Thyroid gland (tissue), 4 donors: ENCODE data around the gene DMRT1. TPM values are rescaled to one million over a fixed set of nuclear protein-coding genes. Genes with fewer than 3 reads are reported as not detected.
A peak's percentile ranks its signal among the peaks of the same experiment; 100 is the strongest.

Experiments used
- DNase-seq, 2 donors: peaks; one replicate each; pipeline ENCODE4 v3.0.0-alpha.2; 2019
- H3K27ac ChIP-seq, 3 donors: fragments of 200-600 bp; sonication (generic); 1 replicate in 2 of 3; 2 replicates in 1 of 3; pipeline ENCODE4 v1.5.1; 2016 to 2019; ENCODE audit warnings: mild to moderate bottlenecking in 1 of 3, moderate library complexity in 1 of 3
- H3K27me3 ChIP-seq: fragments of 200-600 bp; sonication (generic); one replicate; pipeline ENCODE4 v1.5.1; 2019
- H3K36me3 ChIP-seq, 2 donors: fragments of 200-600 bp; sonication (generic); one replicate each; pipeline ENCODE4 v1.5.1; 2016 to 2019
- H3K4me1 ChIP-seq, 2 donors: fragments of 200-600 bp; sonication (generic); one replicate each; pipeline ENCODE4 v1.5.1; 2017 to 2019
- H3K4me3 ChIP-seq, 3 donors: fragments of 200-600 bp; sonication (generic); replicated peaks in 1 of 3; 1 replicate in 2 of 3; 2 replicates in 1 of 3; pipeline ENCODE4 v1.5.1; 2016; ENCODE audit warnings: mild to moderate bottlenecking in 1 of 3
- H3K9me3 ChIP-seq: fragments of 200-600 bp; sonication (generic); one replicate; pipeline ENCODE4 v1.5.1; 2017
- POLR2A ChIP-seq, 2 donors: fragments of 450-650 bp; IDR thresholded peaks; one replicate each; pipeline ENCODE4 v1.6.1; 2017; ENCODE audit warnings: antibody characterized with exemption in 2 of 2, mild to moderate bottlenecking in 2 of 2, moderate library complexity in 1 of 2
- WGBS, 2 donors: methylation state at CpG; one replicate each; pipeline ENCODE4 v1.1.5; 2017; 5-methylcytosine and 5-hydroxymethylcytosine counted together
- intact Hi-C: fragments of 100-400 bp; cut with DNase I; formaldehyde crosslinking; loops from one replicate; pipeline ENCODE4 v1.15.1; 2023
- total RNA-seq, 4 donors: library from RNA; depleted of rRNA; stranded (reverse); fragments of >200 nt; gene quantifications; one replicate each; pipeline ENCODE4 v1.2.3, GENCODE V29; 2016
- TF ChIP-seq, protein P1 (sequence below), 6 experiments: fragments of 200-600 bp in 3 of 6; fragments of 450-650 bp in 3 of 6; sonication (generic) in 3 of 6; IDR thresholded peaks; one replicate each; pipeline ENCODE4 v1.5.1; 2016 to 2019; ENCODE audit warnings: antibody characterized with exemption in 6 of 6, mild to moderate bottlenecking in 2 of 6, inconsistent platforms in 1 of 6, moderate library complexity in 1 of 6

The DMRT1 gene
- total RNA-seq, 4 donors from 2014 or later, result 0.33 to 2.0 (median 0.94) TPM; not detected in 1

DNA sequence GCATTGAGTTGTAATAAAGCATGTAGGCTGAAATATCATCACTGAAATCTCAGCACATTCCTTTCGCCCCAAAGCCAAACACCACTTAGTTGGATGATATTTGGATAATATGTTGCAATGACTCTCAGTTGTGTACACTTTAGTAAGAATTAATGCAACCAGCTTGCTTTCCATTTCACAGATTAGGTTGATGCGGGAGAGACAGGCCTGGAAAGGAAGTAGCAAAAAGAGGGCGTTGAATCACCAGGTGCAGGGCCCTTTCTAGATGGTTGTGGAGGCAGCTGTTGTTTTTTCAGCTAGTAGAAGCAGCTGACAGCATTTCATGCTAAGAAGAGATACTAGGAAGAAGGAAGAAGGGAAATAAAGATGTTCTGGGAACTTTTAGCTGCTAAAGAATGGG lies 165.8 kb downstream of the DMRT1 start:
- intact Hi-C loops, result loop anchor here (10.0 kb wide), 1 partner anchor 623 kb away; no protein-coding TSS in a partner anchor
- WGBS, 2 donors, result 86 to 90% methylated on average over 3 of the region's 3 CpGs
- no peaks in the 10 kb centered on the region for H3K27me3 ChIP-seq

DNA sequence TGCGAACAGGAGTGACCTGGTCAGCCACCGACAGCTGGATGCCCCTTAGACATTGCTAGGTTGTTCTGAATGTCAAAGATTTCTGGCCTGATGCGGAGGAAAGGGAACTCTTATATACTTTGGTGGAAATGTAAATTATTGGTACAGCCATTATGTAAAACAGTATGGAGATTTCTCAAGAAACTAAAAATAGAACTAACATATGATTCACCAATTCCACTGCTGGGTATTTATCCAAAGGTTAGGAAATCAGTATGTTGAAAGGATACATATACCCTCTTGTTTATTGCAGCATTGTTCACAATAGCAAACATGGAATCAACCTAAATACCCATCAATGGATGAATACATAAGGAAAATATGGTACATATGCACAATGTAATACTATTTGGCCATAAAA lies 166.7 kb downstream of the DMRT1 start:
- H3K27me3 ChIP-seq, result no peaks in the 10 kb centered on the region
- peaks cover 0 to 13% of the 10 kb centered on the region in 2 donors for H3K4me1 ChIP-seq
- intact Hi-C loops, result loop anchor here (10.0 kb wide), 1 partner anchor 623 kb away; no protein-coding TSS in a partner anchor
- no peak overlapping the region for H3K4me3 ChIP-seq
- WGBS, 2 donors, result 94 to 99% methylated on average over 3 of the region's 3 CpGs
- H3K9me3 ChIP-seq, result no peaks in the 10 kb centered on the region
- no peak for DNase-seq
- no peak overlapping the region for H3K27ac ChIP-seq
- H3K36me3 ChIP-seq, result no peaks in the 10 kb centered on the region
- TF ChIP-seq, protein P1, sequence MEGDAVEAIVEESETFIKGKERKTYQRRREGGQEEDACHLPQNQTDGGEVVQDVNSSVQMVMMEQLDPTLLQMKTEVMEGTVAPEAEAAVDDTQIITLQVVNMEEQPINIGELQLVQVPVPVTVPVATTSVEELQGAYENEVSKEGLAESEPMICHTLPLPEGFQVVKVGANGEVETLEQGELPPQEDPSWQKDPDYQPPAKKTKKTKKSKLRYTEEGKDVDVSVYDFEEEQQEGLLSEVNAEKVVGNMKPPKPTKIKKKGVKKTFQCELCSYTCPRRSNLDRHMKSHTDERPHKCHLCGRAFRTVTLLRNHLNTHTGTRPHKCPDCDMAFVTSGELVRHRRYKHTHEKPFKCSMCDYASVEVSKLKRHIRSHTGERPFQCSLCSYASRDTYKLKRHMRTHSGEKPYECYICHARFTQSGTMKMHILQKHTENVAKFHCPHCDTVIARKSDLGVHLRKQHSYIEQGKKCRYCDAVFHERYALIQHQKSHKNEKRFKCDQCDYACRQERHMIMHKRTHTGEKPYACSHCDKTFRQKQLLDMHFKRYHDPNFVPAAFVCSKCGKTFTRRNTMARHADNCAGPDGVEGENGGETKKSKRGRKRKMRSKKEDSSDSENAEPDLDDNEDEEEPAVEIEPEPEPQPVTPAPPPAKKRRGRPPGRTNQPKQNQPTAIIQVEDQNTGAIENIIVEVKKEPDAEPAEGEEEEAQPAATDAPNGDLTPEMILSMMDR (IDR thresholded peaks at IDR 0.05), result no peak

More for the DNA sequence above, 165.8 kb downstream of the DMRT1 start:
- Histone ChIP-seq H3K9me3 (no peaks in the 10 kb centered on the region), H3K4me3 (no peak overlapping the region), H3K36me3 (no peaks in the 10 kb centered on the region), H3K4me1 (peaks cover 3 to 22% of the 10 kb centered on the region in 2 donors), H3K27ac (no peak overlapping the region)
- TF ChIP-seq POLR2A (IDR thresholded peaks at IDR 0.05), result no peak
- DNase-seq, result no peak

DNA sequence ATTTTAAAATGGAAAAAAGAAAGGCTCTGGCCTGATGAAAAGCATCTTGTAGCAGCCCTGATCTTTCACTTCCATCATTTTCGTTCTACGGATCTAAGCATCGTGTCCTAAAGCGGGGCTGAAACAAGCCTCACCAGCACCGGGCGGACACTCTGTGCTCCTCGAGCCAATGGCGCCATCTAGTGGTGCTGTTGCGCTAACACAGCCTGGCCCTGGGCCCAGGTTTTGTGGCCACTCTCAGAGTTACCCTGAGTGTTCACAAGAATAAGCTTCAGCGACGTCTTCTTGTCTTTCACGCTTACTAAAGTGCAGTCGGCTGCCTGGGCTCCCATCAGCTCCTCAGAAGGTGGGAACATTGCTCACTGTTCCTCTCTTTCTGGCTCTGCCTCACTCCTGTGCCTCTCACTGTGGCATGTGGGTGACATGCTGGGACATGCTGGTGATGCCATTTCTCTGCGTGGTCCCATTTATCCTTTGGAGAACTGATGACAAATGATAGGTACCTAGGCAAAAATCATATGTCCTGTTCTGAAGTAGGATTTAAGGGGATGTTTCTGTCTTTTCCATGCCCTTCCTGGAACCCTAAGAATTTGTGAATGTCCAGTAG lies 167.7 kb downstream of the DMRT1 start:
- Histone ChIP-seq H3K27me3 (no peaks in the 10 kb centered on the region), H3K4me3 (no peak overlapping the region), H3K9me3 (no peaks in the 10 kb centered on the region), H3K4me1 (peaks cover 0 to 4% of the 10 kb centered on the region in 2 donors), H3K36me3 (no peaks in the 10 kb centered on the region), H3K27ac (no peak overlapping the region)
- peak; percentile 79 to 87 for DNase-seq
- TF ChIP-seq, protein P1 (IDR thresholded peaks at IDR 0.05), result peak; percentile 91 to 98 (median 98)
- no peak for TF ChIP-seq POLR2A (IDR thresholded peaks at IDR 0.05)
- intact Hi-C loops, result loop anchor here (10.0 kb wide), 1 partner anchor 624 kb away; no protein-coding TSS in a partner anchor
- 8 to 9% methylated on average over 14 of the region's 14 CpGs for WGBS, 2 donors

DNA sequence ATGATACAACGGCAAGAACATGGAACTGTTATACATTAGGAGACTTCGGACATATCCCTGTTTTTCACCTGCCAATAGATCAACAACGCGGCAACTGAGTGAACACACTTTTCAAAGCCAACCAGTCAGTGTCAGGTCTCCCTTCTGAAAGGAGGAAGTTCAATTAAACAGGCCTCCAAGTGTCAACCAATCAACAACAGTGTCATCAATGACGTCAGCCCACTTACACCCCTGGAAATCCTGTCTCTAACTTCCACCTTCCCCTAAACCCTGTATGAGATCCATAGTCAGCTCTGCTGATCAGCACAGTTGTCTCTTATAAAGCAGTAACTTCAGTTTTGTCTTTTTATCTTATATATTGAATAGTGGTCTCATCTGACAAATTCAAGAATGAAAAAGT lies 171.5 kb downstream of the DMRT1 start:
- intact Hi-C loops, result no loop called here
- DNase-seq, result no peak
- 77 to 81% methylated on average over 5 of the region's 5 CpGs for WGBS, 2 donors
- no peak overlapping the region for H3K27ac ChIP-seq
- H3K4me3 ChIP-seq, result no peak overlapping the region
- no peaks in the 10 kb centered on the region for H3K9me3 ChIP-seq
- no peaks in the 10 kb centered on the region for H3K27me3 ChIP-seq
- no peak for TF ChIP-seq POLR2A (IDR thresholded peaks at IDR 0.05)
- TF ChIP-seq, protein P1 (IDR thresholded peaks at IDR 0.05), result no peak
- no peaks in the 10 kb centered on the region for H3K36me3 ChIP-seq
- H3K4me1 ChIP-seq, result no peaks in the 10 kb centered on the region

DNA sequence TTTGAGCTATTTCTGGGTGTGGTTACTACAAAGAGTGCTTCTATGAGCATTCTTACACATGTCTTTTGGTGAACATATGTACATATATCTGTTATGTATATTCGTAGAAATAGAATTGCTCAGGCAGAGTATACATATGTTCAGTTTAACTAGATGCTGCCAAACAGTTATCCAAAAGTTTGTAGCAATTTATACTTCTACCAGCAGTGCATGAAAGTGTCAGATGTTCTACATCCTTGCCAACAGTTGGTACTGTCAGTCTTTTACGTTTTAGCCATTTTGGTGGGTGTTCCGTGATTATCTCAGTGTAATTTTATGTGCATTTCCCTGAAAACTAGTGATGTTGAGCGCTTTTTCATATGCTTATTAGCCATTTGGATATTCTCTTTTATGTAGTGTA lies 172.7 kb downstream of the DMRT1 start:
- no peak overlapping the region for H3K27ac ChIP-seq
- no peaks in the 10 kb centered on the region for H3K36me3 ChIP-seq
- H3K9me3 ChIP-seq, result no peaks in the 10 kb centered on the region
- no peak for DNase-seq
- no peak overlapping the region for H3K4me3 ChIP-seq
- H3K27me3 ChIP-seq, result no peaks in the 10 kb centered on the region
- H3K4me1 ChIP-seq, result no peaks in the 10 kb centered on the region
- no peak for TF ChIP-seq POLR2A (IDR thresholded peaks at IDR 0.05)
- TF ChIP-seq, protein P1 (IDR thresholded peaks at IDR 0.05), result no peak
- WGBS, 2 donors, result 84 to 92% methylated on average over 4 of the region's 4 CpGs
- intact Hi-C loops, result no loop called here
